Hematopoietic multipotent progenitor cell treated with erythropoietin and hydrocortisone succinate and interleukin-3 and kit ligand, for 15 days (in vitro differentiated cells): ENCODE results near the gene FRMD4A.

Experiments used
- DNase-seq: peaks from one replicate; pipeline ENCODE4 v3.0.0-alpha.2; 2015; ENCODE audit warnings: low spot score

The FRMD4A gene

GRCh38 chr10:13649844-13650520, 680.7 kb downstream of the FRMD4A start:
- no peak for DNase-seq

- no peak for DNase-seq
Measured at GRCh38 chr10:13648425-13648824, 682.3 kb downstream of the FRMD4A start.

GRCh38 chr10:13644866-13645265, 685.9 kb downstream of the FRMD4A start:
- no peak for DNase-seq

- no peak for DNase-seq
Measured at GRCh38 chr10:13643016-13643415, 687.7 kb downstream of the FRMD4A start.

- no peak for DNase-seq
Measured at GRCh38 chr10:13642293-13642692, 688.4 kb downstream of the FRMD4A start.

- no peak for DNase-seq
Measured at GRCh38 chr10:13637894-13638293, 692.8 kb downstream of the FRMD4A start.

GRCh38 chr10:13637303-13637856, 693.3 kb downstream of the FRMD4A start:
- DNase-seq: no peak

- DNase-seq: no peak
Measured at GRCh38 chr10:13636776-13637175, 693.9 kb downstream of the FRMD4A start.

- no peak for DNase-seq
Measured at GRCh38 chr10:13634207-13634606, 696.5 kb downstream of the FRMD4A start.

GRCh38 chr10:13633689-13634088, 697.0 kb downstream of the FRMD4A start:
- no peak for DNase-seq

GRCh38 chr10:13632884-13633440, 697.8 kb downstream of the FRMD4A start:
- DNase-seq: no peak

- no peak for DNase-seq
Measured at GRCh38 chr10:13632440-13632839, 698.3 kb downstream of the FRMD4A start.

- no peak for DNase-seq
Measured at GRCh38 chr10:13631594-13631993, 699.1 kb downstream of the FRMD4A start.

- DNase-seq: no peak
Measured at GRCh38 chr10:13630231-13630630, 700.5 kb downstream of the FRMD4A start.

GRCh38 chr10:13629116-13629515, 701.6 kb downstream of the FRMD4A start:
- no peak for DNase-seq

GRCh38 chr10:13628661-13629060, 702.1 kb downstream of the FRMD4A start:
- DNase-seq: no peak

- DNase-seq: no peak
Measured at GRCh38 chr10:13627459-13628310, 703.0 kb downstream of the FRMD4A start.

- DNase-seq: no peak
Measured at GRCh38 chr10:13624630-13625029, 706.1 kb downstream of the FRMD4A start.

- no peak for DNase-seq
Measured at GRCh38 chr10:13621931-13622330, 708.8 kb downstream of the FRMD4A start.

GRCh38 chr10:13617116-13617515, 713.6 kb downstream of the FRMD4A start:
- no peak for DNase-seq

- no peak for DNase-seq
Measured at GRCh38 chr10:13615650-13616300, 714.9 kb downstream of the FRMD4A start.
